ENCODE results near the gene OLFML3.

DNA sequence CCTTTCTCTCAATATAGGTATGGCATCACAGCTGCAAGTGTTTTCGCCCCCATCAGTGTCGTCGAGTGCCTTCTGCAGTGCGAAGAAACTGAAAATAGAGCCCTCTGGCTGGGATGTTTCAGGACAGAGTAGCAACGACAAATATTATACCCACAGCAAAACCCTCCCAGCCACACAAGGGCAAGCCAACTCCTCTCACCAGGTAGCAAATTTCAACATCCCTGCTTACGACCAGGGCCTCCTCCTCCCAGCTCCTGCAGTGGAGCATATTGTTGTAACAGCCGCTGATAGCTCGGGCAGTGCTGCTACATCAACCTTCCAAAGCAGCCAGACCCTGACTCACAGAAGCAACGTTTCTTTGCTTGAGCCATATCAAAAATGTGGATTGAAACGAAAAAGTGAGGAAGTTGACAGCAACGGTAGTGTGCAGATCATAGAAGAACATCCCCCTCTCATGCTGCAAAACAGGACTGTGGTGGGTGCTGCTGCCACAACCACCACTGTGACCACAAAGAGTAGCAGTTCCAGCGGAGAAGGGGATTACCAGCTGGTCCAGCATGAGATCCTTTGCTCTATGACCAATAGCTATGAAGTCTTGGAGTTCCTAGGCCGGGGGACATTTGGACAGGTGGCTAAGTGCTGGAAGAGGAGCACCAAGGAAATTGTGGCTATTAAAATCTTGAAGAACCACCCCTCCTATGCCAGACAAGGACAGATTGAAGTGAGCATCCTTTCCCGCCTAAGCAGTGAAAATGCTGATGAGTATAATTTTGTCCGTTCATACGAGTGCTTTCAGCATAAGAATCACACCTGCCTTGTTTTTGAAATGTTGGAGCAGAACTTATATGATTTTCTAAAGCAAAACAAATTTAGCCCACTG is 38.7 kb upstream of the OLFML3 start:
- TF ChIP-seq, protein P1, sequence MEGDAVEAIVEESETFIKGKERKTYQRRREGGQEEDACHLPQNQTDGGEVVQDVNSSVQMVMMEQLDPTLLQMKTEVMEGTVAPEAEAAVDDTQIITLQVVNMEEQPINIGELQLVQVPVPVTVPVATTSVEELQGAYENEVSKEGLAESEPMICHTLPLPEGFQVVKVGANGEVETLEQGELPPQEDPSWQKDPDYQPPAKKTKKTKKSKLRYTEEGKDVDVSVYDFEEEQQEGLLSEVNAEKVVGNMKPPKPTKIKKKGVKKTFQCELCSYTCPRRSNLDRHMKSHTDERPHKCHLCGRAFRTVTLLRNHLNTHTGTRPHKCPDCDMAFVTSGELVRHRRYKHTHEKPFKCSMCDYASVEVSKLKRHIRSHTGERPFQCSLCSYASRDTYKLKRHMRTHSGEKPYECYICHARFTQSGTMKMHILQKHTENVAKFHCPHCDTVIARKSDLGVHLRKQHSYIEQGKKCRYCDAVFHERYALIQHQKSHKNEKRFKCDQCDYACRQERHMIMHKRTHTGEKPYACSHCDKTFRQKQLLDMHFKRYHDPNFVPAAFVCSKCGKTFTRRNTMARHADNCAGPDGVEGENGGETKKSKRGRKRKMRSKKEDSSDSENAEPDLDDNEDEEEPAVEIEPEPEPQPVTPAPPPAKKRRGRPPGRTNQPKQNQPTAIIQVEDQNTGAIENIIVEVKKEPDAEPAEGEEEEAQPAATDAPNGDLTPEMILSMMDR (IDR thresholded peaks at IDR 0.05): no peak
- no peak for TF ChIP-seq POLR2A (IDR thresholded peaks at IDR 0.05)

Data from Peyer's patch (tissue), 4 donors.